PC-9 (cell line): ENCODE data around the gene ANAPC16.

Experiments
- EZH2 ChIP-seq: fragments of 200-600 bp; sonication (generic); IDR thresholded peaks from 2 replicates; pipeline ENCODE4 v1.8.0; 2017; ENCODE audit warnings: antibody characterized with exemption, low read depth
- TF ChIP-seq, protein P1 (sequence below): fragments of 200-600 bp; sonication (generic); conservative IDR thresholded peaks from 2 replicates; pipeline ENCODE4 v1.6.1; 2017; ENCODE audit warnings: mixed run types, antibody characterized with exemption, mild to moderate bottlenecking, moderate library complexity

DNA sequence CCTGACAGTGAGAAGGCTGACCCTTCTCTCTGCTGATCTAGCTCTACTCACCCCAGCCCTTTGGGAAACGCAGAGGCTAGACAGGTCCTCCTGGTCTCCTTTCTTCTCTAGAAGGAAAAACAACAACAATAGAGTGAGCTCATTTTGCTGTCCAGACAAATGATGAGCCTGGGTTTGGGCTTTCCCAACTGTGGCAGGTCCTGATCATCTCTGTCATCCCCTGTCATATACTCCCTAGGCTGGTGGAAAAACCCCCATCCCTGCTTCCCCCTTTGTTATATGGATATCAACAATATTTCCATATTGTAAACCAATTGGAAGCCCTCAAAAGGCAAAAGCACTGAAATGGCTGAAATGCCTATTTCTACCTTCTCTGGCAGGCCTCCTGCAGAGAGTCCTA lies 48.7 kb downstream of the ANAPC16 start:
- TF ChIP-seq, protein P1, sequence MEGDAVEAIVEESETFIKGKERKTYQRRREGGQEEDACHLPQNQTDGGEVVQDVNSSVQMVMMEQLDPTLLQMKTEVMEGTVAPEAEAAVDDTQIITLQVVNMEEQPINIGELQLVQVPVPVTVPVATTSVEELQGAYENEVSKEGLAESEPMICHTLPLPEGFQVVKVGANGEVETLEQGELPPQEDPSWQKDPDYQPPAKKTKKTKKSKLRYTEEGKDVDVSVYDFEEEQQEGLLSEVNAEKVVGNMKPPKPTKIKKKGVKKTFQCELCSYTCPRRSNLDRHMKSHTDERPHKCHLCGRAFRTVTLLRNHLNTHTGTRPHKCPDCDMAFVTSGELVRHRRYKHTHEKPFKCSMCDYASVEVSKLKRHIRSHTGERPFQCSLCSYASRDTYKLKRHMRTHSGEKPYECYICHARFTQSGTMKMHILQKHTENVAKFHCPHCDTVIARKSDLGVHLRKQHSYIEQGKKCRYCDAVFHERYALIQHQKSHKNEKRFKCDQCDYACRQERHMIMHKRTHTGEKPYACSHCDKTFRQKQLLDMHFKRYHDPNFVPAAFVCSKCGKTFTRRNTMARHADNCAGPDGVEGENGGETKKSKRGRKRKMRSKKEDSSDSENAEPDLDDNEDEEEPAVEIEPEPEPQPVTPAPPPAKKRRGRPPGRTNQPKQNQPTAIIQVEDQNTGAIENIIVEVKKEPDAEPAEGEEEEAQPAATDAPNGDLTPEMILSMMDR, result no peak
- no peak for TF ChIP-seq EZH2
